Mammary epithelial cell (primary cell): Measurements from ENCODE around the gene SIRPA.

Source experiments
- CTCF ChIP-seq, 2 donors: IDR thresholded peaks in 1 of 2; conservative IDR thresholded peaks in 1 of 2; 2 replicates each; pipeline ENCODE4 v1.5.1; 2011 to 2012; ENCODE audit warnings: inconsistent platforms in 2 of 2, low read length in 2 of 2, mild to moderate bottlenecking in 2 of 2, control low read depth in 1 of 2, low read depth in 1 of 2; ENCODE audit not compliant: insufficient read depth in 1 of 2; ENCODE audit errors: extremely low read depth in 1 of 2
- EZH2 ChIP-seq: IDR thresholded peaks from 2 replicates; pipeline ENCODE4 v1.6.1; 2012; ENCODE audit warnings: low read length, inconsistent platforms, borderline replicate concordance

GRCh38 chr20:1857466-1857865 is 37.7 kb upstream of the SIRPA start:
- TF ChIP-seq CTCF (conservative IDR thresholded peaks at IDR 0.05 in 1 of 2, IDR thresholded peaks at IDR 0.05 in 1 of 2; ENCODE audit: extremely low read depth in 1 of 2, insufficient read depth in 1 of 2, low read depth in 1 of 2, low read length in 2 of 2), result no peak
- no peak for TF ChIP-seq EZH2
